IPS-20b (cell line): Measurements from ENCODE around the gene SLC25A38.
"Not testable (repeated sequence)": the region's sequence is repeated elsewhere in the genome, so short reads cannot be mapped to it uniquely, and the experiment has no call there.

Experiments
- H3K27ac ChIP-seq: one replicate; pipeline ENCODE4 v1.5.1; 2013; ENCODE audit warnings: low read length
- H3K27me3 ChIP-seq: 2 replicates; pipeline ENCODE4 v1.6.1; 2013; ENCODE audit warnings: mild to moderate bottlenecking, low read length, inconsistent platforms; ENCODE audit not compliant: insufficient read depth
- H3K36me3 ChIP-seq: 2 replicates; pipeline ENCODE4 v1.6.1; 2013; ENCODE audit warnings: low read depth, mild to moderate bottlenecking, inconsistent platforms, low read length, moderate library complexity; ENCODE audit not compliant: insufficient read depth
- H3K4me1 ChIP-seq: 2 replicates; pipeline ENCODE4 v1.6.1; 2013; ENCODE audit warnings: mild to moderate bottlenecking, control low read depth, inconsistent platforms, low read length, moderate library complexity; ENCODE audit not compliant: insufficient read depth
- H3K4me3 ChIP-seq: 2 replicates; pipeline ENCODE4 v1.5.1; 2013; ENCODE audit warnings: mild to moderate bottlenecking, low read length, inconsistent platforms
- H3K9ac ChIP-seq: 2 replicates; pipeline ENCODE4 v1.6.1; 2013; ENCODE audit warnings: low read depth, mild to moderate bottlenecking, inconsistent platforms, low read length, moderate library complexity
- H3K9me3 ChIP-seq: 2 replicates; pipeline ENCODE4 v1.6.1; 2013; ENCODE audit warnings: mild to moderate bottlenecking, low read depth, low read length, inconsistent platforms; ENCODE audit not compliant: insufficient read depth

The SLC25A38 gene

DNA sequence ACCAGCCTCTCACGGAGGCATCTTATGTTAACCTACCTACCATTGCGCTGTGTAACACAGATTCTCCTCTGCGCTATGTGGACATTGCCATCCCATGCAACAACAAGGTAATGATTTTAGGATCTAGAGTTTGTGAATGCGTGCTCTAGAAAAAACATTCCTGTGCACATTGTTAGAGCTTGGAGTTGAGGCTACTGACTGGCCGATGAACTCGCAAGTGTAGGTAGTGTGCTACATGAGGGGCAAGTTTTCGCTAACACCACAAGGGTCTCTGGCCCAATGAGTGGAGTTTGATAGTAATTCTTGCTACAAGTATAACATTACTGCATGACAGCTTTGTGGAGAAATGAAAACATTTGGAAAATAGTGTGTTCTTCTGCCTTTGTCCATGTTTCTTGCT lies 27.7 kb downstream of the SLC25A38 start:
- Histone ChIP-seq H3K4me1 (peaks cover 10% of the 10 kb centered on the region; the same call in 1 of the 2 replicates), H3K36me3 (peaks cover 79% of the 10 kb centered on the region)

DNA sequence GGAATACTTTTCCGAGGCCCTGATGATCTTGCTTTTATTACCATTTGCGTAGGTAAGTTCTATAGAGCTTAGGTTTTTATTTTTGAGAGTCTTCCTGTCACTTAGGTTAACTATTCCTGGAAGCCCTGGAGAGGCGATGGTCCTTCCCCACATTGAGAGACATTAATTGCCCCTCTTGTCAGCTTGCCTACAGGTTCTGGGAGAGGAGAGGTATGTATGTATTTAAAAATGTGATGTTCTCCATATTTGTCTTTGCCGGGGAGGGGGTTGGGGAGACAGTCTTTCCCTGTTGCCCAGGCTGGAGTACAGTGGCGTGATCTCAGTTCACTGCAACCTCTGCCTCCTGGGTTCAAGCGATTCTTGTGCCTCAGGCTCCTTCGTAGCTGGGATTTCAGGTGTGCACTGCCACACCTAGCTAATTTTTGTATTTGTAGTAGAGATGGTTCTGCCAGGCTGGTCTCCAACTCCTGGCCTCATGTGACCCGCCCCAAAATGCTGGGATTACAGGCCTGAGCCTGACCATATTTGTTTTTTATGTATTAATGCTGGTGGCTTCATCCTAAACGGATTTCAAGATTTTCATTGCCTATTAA lies 29.6 kb downstream of the SLC25A38 start:
- no peak overlapping the region for H3K27ac ChIP-seq

More for the DNA sequence above, 27.7 kb downstream of the SLC25A38 start:
- Histone ChIP-seq H3K27ac (no peak overlapping the region), H3K9me3 (no peaks in the 10 kb centered on the region), H3K4me3 (no peak overlapping the region; the same call in 1 of the 2 replicates), H3K9ac (no peak overlapping the region; the same call in 1 of the 2 replicates), H3K27me3 (no peaks in the 10 kb centered on the region)

DNA sequence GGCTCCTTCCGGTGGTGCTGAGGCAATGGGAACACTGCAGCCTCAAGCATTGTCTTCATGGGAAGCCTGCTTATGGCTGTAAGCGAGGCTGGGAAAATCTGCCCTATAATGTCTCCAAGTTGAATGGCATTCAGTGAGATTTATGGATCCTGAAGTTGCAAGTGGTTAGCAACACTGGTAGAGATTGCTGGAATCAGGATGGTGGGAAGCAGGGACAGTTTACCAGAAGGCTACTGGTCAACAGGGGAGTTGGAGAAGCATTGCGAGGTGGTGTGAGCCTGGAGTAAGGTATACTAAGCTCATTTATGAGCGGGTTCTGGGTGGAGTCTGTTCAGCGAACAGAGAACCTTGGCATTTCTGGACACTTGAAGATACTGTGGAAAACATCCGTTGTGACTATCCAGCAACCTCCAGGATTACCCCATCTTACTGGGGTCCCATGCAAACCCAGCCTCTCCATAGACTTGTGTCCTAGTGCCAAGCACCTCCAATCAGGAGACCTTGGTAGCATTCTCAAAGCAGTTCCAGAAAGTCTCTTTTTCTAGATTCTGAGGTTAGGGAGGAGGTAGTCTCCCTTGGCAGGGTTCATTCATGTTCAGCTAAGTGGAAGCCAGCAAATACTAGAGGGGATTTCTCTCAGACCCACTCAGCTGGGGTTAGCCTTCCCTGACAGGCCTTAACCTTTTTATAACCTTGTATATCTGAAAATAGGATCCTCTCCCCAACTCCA lies 30.7 kb downstream of the SLC25A38 start:
- H3K27ac ChIP-seq = no peak overlapping the region
- peaks cover 57% of the 10 kb centered on the region for H3K36me3 ChIP-seq
- no peak overlapping the region for H3K4me3 ChIP-seq

More for the DNA sequence above, 29.6 kb downstream of the SLC25A38 start:
- peaks cover 9% of the 10 kb centered on the region; the same call in 1 of the 2 replicates for H3K4me1 ChIP-seq
- H3K4me3 ChIP-seq = no peak overlapping the region
- H3K27me3 ChIP-seq = no peaks in the 10 kb centered on the region
- peaks cover 68% of the 10 kb centered on the region for H3K36me3 ChIP-seq
- no peaks in the 10 kb centered on the region for H3K9me3 ChIP-seq
- H3K9ac ChIP-seq = no peak overlapping the region

DNA sequence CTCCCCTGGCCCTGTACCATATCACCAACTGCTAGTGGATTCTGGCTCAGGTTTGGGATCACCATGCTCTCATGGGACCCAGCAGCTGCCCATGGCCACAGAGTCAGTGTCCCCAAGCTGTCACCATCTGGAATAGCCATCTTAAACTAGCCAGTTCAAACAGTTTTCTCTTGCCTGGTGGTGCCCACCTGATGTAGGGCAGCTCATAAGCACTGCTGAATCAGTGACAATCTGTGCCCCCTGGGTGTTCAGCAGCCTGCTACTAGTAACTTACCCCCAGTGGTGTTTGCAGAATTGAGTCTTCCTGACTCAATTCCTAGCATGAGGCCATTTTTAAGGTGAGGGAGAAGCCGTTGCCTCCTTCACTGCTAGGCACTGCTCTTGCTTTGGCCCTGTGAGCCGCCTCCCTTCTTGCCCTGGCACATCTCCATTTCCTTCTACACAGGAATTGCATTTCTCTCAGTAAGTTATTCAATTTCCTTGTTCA lies 31.3 kb downstream of the SLC25A38 start:
- Histone ChIP-seq H3K4me3 (no peak overlapping the region), H3K9me3 (no peaks in the 10 kb centered on the region), H3K4me1 (peaks cover 10% of the 10 kb centered on the region), H3K27me3 (no peaks in the 10 kb centered on the region), H3K36me3 (peaks cover 51% of the 10 kb centered on the region), H3K27ac (no peak overlapping the region), H3K9ac (no peak overlapping the region)

More for the DNA sequence above, 30.7 kb downstream of the SLC25A38 start:
- Histone ChIP-seq H3K4me1 (peaks cover 6% of the 10 kb centered on the region; the same call in 1 of the 2 replicates), H3K27me3 (no peaks in the 10 kb centered on the region), H3K9ac (peak overlapping the region; percentile 9; the same call in 1 of the 2 replicates), H3K9me3 (no peaks in the 10 kb centered on the region)

DNA sequence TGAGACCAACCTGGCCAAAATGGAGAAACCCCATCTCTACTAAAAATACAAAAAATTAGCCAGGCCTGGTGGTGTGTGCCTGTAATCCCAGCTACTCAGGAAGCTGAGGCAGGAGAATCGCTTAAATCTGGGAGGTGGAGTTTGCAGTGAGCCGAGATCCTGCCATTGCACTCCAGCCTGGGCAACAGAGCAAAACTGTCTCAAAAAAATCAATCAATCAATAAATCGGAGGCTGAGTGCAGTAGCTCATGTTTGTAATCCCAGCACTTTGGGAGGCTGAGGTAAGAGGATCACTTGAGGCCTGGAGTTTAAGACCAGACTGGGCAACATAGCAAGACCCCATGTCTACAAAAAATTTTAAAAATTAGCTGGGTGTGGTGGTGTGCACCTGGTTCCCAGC lies 32.1 kb downstream of the SLC25A38 start:
- H3K9ac ChIP-seq, H3K27me3 ChIP-seq, H3K27ac ChIP-seq, H3K9me3 ChIP-seq, H3K4me3 ChIP-seq: not testable (repeated sequence)
- Histone ChIP-seq H3K36me3 (peaks cover 43% of the 10 kb centered on the region), H3K4me1 (peaks cover 11% of the 10 kb centered on the region)

DNA sequence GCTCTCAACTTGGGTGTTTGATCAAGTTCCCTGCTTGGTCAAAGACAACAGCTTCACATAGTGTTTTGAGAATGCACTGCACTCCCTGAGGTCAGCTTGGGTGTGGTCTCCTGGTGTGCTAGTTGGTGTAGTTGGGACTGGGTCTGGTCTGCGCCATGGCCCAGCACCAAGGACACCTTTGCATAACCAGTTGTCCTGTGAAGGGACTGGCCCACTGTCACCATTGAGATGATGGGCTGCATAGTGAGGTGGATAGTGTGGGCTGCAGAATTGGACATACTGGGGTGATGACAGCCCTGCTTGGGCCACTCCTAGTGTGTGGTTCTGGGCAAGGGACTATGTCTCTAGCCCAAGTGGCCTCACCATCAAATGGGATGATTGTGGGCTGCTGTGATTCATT lies 32.8 kb downstream of the SLC25A38 start:
- H3K4me3 ChIP-seq = no peak overlapping the region
- H3K36me3 ChIP-seq = peaks cover 36% of the 10 kb centered on the region
- peaks cover 5% of the 10 kb centered on the region; the same call in 1 of the 2 replicates for H3K27me3 ChIP-seq
- peaks cover 11% of the 10 kb centered on the region for H3K4me1 ChIP-seq
- H3K9ac ChIP-seq = no peak overlapping the region
- no peaks in the 10 kb centered on the region for H3K9me3 ChIP-seq
- no peak overlapping the region for H3K27ac ChIP-seq

DNA sequence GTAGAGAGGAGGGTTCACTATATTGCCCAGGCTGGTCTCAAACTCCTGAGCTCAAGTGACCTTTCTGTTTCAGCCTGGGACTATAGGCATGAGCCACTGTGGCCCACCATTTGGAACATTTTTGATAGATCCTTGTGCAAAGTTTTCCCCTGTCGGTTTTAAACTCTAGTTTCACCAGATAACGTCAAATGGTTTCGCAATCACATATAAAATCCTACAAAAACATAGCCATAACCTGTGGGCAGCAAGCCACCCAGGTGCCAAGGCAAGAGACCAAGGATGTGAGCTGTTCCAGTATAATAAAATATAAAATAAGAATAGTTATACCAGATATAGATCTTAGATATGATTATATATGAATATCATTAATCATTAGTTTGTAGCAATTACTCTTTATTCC lies 33.8 kb downstream of the SLC25A38 start:
- not testable (repeated sequence) for H3K27ac ChIP-seq, H3K9ac ChIP-seq, H3K9me3 ChIP-seq, H3K27me3 ChIP-seq, H3K4me3 ChIP-seq
- Histone ChIP-seq H3K4me1 (peaks cover 11% of the 10 kb centered on the region), H3K36me3 (peaks cover 26% of the 10 kb centered on the region)

DNA sequence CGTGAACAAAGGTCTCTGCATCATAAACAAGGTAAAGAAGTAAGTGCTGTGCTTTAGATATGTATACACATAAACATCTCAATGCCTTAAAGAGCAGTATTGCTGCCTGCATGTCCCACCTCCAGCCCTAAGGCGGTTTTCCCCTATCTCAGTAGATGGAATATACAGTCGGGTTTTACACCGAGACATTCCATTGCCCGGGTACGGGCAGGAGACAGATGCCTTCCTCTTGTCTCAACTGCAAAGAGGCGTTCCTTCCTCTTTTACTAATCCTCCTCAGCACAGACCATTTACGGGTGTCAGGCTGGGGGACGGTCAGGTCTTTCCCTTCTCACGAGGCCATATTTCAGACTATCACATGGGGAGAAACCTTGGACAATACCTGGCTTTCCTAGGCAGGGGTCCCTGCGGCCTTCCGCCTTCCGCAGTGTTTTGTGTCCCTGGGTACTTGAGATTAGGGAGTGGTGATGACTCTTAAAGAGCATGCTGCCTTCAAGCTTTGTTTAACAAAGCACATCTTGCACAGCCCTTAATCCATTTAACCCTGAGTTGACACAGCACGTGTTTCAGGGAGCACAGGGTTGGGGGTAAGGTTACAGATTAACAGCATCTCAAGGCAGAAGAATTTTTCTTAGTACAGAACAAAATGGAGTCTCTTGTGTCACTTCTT lies 35.5 kb downstream of the SLC25A38 start:
- not testable (repeated sequence) for H3K27me3 ChIP-seq, H3K27ac ChIP-seq, H3K36me3 ChIP-seq, H3K9me3 ChIP-seq, H3K4me3 ChIP-seq
- Histone ChIP-seq H3K4me1 (peaks cover 11% of the 10 kb centered on the region), H3K9ac (0 out of 2 replicates have a peak overlapping the region, but pooled peaks have one; percentile 29)

GRCh38 chr3:39419742-39420315 lies 36.7 kb downstream of the SLC25A38 start:
- Histone ChIP-seq H3K4me1 (peaks cover 11% of the 10 kb centered on the region), H3K36me3 (no peaks in the 10 kb centered on the region), H3K9me3 (no peaks in the 10 kb centered on the region), H3K9ac (no peak overlapping the region), H3K4me3 (no peak overlapping the region), H3K27me3 (peaks cover 5% of the 10 kb centered on the region; the same call in 1 of the 2 replicates), H3K27ac (no peak overlapping the region)

DNA sequence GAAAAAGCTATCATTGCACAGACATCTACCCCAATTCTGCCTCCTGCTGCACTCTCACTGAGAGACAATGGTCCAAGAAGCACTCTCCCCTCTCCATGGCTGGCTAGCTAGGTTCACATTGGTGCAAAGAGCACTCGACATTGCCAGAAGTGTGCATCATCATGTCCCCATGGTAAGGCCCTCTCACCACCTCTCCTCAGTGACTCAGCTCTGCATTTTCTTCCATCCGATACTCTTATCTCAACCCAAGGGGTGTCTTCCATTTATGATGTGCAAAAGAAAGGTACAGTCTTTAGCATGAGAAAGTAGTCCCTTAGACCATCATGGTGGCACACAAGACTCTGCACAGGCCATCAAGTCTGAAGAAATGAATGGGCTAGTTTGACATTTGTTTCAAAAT lies 37.4 kb downstream of the SLC25A38 start:
- Histone ChIP-seq H3K9ac (no peak overlapping the region), H3K4me1 (peaks cover 11% of the 10 kb centered on the region), H3K4me3 (no peak overlapping the region), H3K27ac (no peak overlapping the region), H3K27me3 (peaks cover 5% of the 10 kb centered on the region; the same call in 1 of the 2 replicates), H3K36me3 (no peaks in the 10 kb centered on the region), H3K9me3 (no peaks in the 10 kb centered on the region)

DNA sequence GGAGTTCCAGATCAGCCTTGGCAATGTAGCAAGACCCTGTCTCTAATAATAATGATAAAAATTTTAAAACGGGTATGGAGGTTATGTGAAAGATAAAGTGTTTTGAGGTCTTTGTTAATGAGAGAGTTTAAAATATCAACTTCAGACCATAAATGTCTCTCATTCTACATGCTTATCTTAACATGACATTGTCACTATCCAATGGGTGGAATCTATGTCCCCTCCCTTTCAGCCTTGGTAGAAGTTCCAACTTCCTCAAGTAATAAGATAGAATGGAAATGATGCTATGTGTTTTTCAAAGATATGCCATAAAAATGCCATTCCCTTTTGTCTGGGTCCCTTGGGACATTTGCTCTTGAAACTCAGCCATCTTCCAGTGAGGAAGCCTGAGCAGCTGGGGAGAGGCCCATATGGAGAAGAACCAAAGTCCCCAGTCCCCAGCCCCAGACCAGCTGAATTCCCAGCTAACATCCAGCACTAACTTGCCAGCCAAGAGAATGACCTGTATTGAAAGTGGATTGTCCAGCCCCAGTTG lies 40.3 kb downstream of the SLC25A38 start:
- peaks cover 5% of the 10 kb centered on the region for H3K4me1 ChIP-seq
- H3K36me3 ChIP-seq = no peaks in the 10 kb centered on the region
- H3K9ac ChIP-seq = no peak overlapping the region
- no peak overlapping the region for H3K4me3 ChIP-seq
- H3K9me3 ChIP-seq = no peaks in the 10 kb centered on the region
- H3K27ac ChIP-seq = no peak overlapping the region
- H3K27me3 ChIP-seq = peaks cover 5% of the 10 kb centered on the region; the same call in 1 of the 2 replicates
